Right forelimb (tissue), 1 donor: ENCODE results near the gene IFT122.
A peak's percentile ranks its signal among the peaks of the same experiment; 100 is the strongest.
"Not testable (repeated sequence)": the region's sequence is repeated elsewhere in the genome, so short reads cannot be mapped to it uniquely, and the experiment has no call there.

Experiments used
- DNase-seq: peaks from one replicate; pipeline ENCODE4 v3.0.0-alpha.2; 2018

IFT122 gene, protein sequence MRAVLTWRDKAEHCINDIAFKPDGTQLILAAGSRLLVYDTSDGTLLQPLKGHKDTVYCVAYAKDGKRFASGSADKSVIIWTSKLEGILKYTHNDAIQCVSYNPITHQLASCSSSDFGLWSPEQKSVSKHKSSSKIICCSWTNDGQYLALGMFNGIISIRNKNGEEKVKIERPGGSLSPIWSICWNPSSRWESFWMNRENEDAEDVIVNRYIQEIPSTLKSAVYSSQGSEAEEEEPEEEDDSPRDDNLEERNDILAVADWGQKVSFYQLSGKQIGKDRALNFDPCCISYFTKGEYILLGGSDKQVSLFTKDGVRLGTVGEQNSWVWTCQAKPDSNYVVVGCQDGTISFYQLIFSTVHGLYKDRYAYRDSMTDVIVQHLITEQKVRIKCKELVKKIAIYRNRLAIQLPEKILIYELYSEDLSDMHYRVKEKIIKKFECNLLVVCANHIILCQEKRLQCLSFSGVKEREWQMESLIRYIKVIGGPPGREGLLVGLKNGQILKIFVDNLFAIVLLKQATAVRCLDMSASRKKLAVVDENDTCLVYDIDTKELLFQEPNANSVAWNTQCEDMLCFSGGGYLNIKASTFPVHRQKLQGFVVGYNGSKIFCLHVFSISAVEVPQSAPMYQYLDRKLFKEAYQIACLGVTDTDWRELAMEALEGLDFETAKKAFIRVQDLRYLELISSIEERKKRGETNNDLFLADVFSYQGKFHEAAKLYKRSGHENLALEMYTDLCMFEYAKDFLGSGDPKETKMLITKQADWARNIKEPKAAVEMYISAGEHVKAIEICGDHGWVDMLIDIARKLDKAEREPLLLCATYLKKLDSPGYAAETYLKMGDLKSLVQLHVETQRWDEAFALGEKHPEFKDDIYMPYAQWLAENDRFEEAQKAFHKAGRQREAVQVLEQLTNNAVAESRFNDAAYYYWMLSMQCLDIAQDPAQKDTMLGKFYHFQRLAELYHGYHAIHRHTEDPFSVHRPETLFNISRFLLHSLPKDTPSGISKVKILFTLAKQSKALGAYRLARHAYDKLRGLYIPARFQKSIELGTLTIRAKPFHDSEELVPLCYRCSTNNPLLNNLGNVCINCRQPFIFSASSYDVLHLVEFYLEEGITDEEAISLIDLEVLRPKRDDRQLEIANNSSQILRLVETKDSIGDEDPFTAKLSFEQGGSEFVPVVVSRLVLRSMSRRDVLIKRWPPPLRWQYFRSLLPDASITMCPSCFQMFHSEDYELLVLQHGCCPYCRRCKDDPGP

DNA sequence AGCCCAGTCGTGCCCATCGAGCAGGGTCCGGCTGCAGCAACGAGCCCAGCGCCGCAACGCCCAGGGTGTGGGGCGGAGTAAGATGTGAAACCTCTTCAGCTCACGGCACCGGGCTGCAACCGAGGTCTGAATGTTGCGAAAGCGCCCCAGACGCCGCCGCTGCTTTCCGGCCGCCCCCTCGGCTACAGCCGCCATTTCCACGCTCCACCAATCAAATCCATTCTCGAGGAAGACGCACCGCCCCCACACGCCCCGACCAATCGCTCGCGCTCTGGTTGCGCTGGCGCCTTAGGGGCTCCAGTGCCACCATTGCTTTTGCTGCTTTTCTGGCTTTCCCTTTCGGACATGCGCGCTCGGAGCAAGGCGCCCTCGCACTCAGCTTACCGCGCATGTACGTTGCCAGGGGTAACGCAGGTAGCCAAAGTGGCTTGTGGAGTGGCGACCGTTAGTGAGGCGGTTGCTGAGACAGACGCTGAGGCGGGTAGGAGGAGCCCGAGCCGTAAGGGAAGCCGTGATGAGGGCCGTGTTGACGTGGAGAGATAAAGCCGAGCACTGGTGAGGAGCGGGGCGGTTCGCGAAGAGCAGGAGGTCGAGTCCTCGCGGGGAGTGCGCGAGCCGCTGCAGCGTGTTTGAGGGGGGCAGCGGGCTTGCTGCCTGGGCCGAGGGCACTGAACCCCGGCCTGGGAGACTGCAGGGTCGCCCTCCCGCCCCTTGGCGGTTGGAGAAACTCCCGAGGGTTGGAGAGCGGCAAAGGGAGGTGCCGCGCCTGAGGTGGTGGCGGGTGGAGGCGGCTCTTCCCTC lies at the start of gene IFT122, which contains the start of gene MBD4:
IFT122 (plus strand) TSS at position 408 of the 801 bp plus-strand sequence; CDS start at position 515, 107 bp downstream.
MBD4 (minus strand) TSS at position 132 of the 801 bp plus-strand sequence; CDS start at position 17, 115 bp downstream.
- peak; percentile 98 for DNase-seq

DNA sequence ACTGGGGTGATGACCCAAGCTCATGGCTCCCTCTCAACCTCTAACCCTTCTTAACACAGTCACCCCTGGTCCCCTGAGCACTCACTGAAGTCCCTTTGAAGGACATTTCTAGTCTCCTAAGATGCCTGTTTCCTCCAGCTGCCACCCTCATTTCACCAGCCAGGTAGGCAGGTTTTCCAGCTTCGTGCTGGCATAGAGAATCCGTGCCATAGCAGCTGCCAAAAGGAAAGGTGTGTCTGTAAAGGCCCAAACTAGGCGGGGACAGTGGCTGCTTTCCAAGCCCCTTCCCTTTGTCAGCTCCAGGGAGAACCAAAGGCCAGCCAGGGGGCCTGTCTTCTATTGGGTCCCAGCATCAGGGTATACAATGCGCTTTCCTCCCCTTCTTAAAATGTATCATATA lies 48.4 kb upstream of the IFT122 start:
- DNase-seq: not testable (repeated sequence)

DNA sequence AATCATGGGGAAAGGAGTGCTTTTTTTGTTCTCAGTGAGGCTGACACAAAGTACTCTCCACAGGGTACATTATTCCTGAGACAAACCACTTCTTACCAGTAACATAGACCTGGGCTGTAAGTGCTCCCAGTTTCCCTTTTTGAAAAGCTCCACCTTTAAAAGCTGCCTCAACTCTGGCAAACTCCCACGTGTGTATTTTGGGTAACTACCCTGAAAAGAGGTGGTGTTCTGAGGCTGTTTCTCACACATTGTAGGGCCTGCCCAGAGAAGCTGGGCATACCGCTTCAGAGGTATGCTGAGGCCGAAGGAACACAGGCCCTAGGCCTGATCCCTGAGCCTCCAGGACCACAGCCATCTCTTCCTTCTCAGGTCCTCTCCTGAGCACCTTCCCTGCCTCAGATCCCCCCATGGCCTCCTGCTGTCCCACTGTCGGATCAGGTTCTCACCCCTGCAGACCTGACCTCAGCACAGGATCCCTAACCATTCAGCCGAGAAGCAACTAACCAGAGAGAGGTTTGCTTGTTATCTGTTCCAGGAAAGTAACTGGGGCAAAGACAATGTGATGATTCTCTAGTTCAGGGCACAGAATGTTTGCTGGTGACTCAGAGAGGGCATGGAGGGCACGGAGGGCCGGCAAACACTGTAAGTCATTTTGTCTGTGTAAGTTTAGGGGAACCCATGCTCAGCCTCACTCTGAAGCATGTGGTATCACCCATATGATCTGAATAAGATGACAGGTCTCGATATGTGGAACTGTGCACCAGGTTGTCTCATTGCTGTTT lies 47.7 kb upstream of the IFT122 start:
- not testable (repeated sequence) for DNase-seq

DNA sequence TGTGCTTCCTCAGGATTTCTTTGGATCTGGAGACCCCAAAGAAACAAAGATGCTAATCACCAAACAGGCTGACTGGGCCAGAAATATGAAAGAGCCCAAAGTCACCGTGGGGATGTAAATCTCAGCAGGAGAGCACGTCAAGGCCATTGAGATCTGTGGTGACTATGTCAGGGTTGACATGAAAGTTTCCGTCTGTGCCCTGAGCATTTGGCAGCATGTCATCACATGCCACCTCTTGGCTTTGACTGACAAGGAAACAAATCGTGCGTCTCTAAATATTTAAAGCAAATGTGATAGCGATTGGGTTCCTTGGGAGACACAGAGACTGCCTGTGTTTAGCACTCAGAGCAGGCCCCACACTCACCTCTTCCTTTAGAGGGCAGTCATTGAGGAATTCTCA lies 46.8 kb upstream of the IFT122 start:
- DNase-seq: no peak

DNA sequence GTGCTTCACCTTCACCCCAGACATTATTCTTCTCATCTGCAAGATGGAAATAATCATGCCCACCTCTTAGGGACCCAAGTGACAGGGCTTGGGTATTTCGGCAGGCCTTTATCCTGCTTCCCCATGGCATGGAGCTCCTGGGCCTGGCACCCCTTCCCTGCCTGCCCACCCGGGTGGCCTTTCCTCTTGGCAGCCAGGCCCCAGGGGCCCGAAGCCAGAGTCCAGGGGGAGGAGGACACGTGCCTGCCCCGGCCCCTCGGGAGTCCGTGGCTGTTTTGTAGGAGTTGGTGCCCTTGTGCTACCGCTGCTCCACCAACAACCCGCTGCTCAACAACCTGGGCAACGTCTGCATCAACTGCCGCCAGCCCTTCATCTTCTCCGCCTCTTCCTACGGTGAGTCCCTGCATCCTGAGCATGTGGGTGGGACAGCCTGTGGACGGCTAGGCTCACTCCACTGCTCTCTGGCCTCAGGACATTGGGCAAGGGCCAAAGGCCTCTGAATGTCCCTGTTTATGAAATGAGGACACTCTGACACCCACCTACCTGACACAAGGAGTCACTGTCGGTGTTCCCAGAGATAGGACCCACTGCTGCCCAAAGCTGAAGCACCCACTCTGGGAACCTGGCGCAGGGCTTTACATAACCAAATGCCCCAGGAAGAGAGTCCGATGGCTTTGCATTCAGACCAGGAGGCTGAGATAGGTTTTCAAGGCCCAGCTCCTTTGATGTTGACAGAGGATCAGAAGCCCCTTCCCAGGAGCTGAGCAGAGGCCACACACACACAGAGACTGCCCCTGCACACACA lies 46.1 kb upstream of the IFT122 start:
- not testable (repeated sequence) for DNase-seq

DNA sequence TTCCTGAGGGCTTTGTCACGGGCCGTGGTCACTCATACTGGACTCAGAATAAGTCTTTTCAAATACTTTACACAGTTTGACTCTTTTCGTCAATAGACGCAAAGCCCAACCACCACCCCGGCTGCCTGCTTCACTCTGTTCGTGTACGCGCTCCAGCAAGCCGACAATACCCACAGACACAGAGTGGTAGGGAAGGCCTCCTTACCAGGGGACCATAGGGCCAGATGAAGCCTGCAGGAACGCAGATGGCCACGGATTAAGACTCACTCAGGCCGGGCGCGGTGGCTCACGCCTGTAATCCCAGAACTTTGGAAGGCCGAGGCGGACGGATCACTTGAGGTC lies 41.2 kb upstream of the IFT122 start:
- no peak for DNase-seq

DNA sequence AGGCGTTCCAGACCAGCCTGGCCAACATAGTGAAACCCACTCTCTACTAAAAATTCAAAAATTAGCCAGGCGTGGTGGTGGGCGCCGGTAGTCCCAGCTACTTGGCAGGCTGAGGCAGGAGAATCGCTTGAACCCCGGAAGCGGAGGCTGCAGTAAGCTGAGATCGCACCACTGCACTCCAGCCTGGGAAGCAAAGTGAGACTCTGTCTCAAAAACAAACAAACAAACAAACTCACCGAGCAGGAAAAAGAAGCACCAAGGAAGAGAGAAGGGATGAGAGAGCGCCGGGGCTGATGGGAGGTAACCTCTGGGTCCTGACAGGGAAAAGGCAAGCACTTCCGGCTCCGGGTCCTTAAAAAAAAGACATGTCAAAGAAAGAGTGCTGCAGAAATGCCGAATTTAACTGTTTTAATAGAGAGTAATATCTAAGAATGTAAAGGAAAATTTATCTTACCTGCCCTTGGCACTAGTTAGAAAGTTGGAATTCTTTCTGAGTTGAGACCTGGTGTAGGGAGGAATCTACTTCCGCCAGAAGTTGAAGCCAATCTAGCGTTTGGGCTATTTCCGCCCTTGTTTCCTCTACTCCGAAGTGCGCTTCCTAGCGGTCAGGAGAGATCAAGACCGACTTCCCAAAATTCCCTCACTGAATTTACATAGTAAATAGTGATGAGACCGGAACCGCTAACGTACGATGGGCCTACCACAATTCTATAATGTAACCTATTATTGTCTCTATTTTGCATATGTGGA lies 40.7 kb upstream of the IFT122 start:
- peak; percentile 89 for DNase-seq

DNA sequence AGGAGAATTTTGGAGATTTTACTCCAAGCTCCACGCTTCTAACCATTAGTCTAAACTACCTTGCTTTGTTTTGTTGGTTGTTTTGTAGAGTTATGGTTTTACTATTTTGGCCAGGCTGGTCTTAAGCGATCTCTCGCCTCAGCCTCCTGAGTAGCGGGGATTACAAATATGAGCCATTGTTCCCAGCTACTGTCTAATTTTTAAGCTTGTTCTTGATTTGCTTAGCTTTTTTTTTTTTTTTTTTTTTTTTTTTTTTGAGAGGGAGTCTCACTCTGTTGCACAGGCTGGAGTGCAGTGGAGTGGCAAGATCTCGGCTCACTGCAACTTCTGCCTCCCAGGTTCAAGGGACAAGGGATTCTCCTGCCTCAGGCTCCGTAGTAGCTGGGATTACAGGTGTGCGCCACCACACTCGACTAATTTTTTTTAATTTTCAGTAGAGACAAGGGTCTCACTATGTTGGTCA lies 40.1 kb upstream of the IFT122 start:
- DNase-seq: no peak

DNA sequence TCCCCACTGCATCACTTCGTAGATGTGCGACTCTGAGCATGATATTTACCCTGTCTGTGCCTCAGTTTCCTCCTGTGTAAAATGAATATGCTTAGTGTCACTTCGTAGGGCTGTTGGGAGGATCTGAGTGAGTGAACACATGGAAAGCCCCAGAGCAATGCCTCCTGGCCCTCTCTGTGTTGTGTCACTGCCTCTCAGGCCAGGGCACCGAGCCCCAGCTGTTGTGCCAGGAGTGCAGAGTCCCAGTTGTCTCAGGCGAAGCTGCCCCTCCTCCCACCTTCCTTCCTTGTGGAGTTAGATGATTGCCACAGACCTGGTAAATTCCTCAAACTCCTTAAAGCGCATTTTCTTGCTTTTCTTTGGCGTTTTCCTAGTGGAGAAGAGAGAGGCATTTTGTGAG lies 37.8 kb upstream of the IFT122 start:
- no peak for DNase-seq

DNA sequence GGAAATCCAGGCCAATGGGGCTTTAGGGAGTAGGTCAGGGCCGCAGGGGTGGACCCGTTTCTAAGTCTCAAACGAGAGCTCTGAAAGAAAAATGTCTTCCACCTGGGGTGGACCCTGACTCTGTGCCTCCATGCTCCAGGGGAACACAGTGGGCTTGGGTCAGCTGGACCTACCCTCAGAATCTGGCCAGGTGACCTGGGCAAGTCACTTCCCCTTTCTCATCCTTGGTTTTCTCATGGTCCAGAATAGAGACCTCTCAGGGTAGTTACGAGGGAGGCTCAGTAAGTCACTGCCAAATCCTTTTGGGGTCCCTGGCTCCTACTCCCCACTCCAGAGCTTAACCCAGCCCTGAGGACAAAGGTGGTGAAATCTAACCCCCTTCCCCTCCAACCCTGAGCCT lies 37.4 kb upstream of the IFT122 start:
- DNase-seq: no peak

DNA sequence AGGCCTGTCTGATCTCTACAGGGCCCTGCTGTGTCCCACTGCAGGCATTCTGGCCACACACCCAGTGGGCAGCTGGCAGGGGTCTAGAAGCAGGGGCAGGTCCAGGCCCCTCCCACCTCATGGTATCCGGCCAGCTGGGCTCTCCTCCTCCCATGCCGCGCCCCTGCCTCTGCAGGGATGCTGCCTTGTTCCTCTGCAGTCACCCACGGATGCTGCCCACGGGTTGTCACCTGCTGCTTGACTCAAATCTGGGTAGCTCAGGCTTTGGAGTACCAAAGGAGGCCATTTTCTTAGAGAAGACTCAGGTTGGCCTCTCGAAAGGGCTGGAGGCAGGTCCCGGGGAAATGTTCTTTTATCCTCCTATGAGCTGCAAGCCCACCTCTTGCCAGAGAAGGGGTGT lies 36.6 kb upstream of the IFT122 start:
- DNase-seq: no peak

DNA sequence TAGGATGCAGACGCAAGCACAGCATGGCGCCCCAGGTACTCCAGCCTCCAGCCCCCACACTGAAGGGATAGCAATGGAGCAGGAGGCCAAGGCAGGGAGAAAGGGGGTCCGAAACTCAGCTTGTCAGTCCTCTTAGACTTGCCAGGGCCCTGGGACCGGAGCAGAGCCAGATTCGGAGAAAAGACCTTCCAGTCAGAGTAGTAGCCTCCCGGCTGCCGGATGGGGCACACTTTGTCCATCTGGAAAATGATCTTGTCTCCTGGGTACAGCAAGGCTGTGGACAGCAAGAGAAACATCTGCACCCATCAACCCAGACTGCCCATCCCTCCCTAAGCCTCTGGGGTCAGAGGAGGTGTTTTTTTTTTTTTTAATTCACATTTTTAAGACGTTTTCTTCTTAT lies 35.9 kb upstream of the IFT122 start:
- DNase-seq: no peak

DNA sequence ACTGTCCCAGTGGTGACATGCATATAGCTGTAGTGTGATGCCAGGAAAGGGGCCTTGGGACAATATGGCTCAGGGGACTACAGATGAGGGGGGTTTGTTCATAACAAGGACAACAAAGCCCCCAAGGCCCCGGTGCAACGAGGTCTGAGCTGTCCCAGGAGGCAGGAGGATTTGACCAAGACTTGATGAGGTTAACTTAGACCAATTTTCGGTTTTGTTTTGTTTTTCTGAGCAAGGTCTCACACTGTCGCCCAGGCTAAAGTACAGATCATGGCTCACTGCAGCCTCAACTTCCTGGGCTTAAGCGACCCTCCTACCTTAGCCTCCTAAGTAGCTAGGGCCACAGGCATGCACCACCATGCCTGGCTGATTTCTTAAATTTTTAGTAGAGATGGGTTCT lies 35.4 kb upstream of the IFT122 start:
- no peak for DNase-seq

DNA sequence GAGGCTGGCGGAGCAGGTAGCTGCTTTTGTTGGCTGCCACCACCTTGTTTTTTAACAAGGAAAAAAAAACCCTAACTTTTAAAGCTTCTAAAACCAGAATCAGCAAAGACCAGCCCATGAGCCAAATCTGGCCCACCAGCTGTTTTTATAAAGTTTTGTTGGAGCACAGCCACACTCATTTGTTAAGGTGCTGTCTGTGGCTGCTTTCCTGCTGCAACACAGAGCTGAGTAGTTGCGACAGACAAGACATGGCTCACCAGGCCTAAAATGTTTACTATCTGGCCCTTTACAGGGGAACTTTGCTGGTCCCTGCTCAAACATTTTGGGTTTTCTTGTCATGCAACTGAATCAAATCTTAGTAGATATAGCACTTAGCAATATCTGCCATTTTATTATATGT lies 30.5 kb upstream of the IFT122 start:
- DNase-seq: no peak

DNA sequence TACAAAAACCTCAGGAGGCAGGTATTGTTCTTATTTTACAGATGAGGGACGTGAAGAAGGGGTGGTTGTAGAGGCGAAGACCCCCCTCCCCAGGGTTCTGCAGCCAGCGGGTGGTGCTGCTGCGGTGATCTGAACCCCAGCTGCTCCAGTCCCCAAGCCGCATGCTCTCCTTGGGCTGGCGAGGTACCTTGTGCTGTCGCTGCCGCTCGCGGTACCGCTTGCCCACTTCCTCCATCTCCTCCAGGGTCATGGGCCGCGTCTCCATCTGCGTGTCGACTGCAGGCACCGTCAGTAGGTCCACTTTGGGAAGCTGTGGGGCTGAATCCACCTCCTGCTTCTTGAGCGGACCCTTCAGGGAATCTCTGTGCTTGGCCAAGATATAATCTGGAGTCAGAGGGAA lies 29.1 kb upstream of the IFT122 start:
- DNase-seq: no peak

DNA sequence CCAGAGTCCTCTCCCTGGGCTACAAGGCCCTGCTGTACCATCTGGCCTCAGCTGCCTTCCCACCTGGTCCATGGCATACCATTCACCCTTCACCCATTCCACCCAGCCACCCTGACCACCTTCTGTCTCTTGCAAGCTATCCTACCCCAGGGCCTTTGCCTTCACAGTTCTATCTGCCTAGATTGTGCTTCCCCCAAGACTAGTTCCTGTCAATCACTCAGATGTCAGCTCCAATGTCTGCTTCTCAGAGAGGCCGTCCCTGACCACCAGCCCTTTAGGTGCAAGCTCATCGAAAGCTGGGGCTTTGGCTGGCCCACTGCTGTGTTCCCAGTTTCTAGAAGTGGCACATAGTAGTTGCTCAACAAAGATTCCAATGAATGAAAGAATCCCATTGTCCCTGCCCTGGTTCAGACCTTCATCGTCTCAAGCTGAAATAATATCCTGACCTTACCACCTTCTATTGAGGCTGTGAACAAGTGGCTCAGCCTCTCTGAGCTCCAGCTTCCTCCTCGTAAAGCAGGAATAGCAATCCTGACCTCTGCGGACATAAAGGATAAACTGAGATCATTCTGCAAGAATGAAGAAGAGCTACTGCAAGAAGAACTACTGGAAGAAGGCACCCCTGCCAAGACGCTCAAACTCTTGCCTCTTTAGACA lies 27.4 kb upstream of the IFT122 start:
- no peak for DNase-seq

DNA sequence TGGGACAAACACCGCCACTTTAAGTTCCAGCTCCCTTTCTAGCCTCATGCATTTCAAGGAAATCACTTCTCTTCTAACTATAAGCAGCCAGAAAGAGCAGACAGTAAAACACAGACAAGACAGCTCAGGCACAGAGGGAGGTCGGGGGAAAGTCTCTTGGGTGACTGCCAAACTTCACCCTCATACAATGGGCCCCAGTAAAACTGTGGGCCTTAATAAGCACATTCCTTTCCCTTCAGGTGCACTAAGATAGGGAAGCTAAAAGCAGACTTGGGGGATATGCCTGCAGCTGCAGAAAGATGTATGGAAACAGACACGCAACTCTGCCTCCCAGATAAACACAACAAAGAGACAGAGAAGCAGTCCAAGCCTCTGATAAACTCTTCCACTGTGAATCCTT lies 26.8 kb upstream of the IFT122 start:
- not testable (repeated sequence) for DNase-seq

DNA sequence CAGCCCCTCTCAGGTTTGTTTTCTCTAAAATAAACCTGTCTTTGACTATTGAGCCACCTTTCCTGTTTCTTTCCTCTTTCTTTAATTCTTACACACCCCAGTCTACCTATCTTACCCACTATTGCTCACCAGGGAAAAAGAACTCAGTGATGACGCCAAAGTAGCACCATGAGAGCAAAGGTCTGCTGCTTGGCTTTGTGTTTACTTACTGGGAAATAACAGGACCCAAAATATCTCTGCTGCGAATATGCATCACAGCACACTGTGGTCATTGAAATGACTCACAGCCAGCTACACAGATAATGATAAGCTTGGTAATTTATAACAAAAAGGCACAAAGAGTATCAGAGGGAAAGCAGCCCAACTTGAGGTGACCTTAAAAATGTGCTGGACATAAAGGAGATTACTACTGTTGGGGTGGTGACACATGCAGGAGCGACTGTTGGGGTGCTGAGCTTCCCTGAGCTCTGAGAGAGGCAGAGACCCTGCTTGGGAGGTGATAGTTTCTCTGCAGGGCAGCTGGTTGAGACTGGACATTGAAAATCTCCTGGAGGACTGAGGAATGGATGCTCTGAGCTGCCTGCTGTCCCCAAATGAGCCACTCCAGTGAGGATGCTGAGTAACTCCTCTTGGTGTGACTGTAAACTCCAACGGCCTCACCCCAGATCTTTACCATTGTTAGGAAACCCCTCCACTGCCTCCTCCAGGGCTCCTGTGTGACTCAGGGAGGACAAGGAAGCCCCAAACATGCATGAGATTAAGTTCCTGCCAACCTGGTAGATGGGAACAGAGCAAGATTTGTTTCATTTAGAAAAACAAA lies 26.1 kb upstream of the IFT122 start:
- no peak for DNase-seq
